ENCODE measurements around the gene C17orf113. TPM values are rescaled to one million over a fixed set of nuclear protein-coding genes. Genes with fewer than 3 reads are reported as not detected.
"Not testable (repeated sequence)": the region's sequence is repeated elsewhere in the genome, so short reads cannot be mapped to it uniquely, and the experiment has no call there.

The C17orf113 gene
- total RNA-seq, 1 donor: 0.21 TPM

- H3K4me3 ChIP-seq (ENCODE audit: low read length): peak overlapping the region; percentile 90
- H3K27me3 ChIP-seq (ENCODE audit: insufficient read depth, low read length): no peaks in the 10 kb centered on the region
- H3K4me1 ChIP-seq (ENCODE audit: insufficient read depth, low read length): peaks cover 77% of the 10 kb centered on the region
- no peaks in the 10 kb centered on the region for H3K9me3 ChIP-seq (ENCODE audit: low read depth, low read length)
Observed at GRCh38 chr17:42017866-42018200, 32.6 kb downstream of the C17orf113 start.

GRCh38 chr17:42016941-42017865 is 33.2 kb downstream of the C17orf113 start, which contains the start of gene DNAJC7:
DNAJC7 (minus strand) TSS chr17:42017439; CDS start chr17:42017416, 23 bp downstream.
- peak within 1 kb of the TSS; percentile 90 for H3K4me3 ChIP-seq (ENCODE audit: low read length)
- no peaks in the 10 kb centered on the region for H3K27me3 ChIP-seq (ENCODE audit: insufficient read depth, low read length)
- H3K4me1 ChIP-seq (ENCODE audit: insufficient read depth, low read length): peaks cover 77% of the 10 kb centered on the region
- H3K9me3 ChIP-seq (ENCODE audit: low read depth, low read length): no peaks in the 10 kb centered on the region

DNA sequence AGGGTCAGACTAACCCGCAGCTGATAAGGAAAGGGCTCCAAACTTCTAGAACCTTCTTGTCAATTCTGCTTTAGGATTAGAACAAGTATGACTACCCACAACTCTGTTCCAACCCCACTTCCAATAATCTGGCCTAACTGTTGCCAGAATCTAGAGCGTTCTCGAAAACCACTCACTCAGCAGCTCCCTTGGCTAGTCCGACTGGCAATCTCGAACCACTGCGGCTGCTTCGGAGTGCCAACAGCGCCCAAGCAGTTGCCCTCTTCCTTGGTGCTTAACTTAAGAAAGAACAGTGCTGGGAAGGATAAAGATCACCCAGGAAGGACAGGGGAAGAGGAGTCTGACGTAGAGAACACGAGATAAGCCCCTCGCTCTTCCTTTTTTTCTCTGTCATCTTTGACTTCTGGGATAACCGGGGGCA is 34.0 kb downstream of the C17orf113 start:
- H3K27me3 ChIP-seq (ENCODE audit: insufficient read depth, low read length): no peaks in the 10 kb centered on the region
- peaks cover 81% of the 10 kb centered on the region for H3K4me1 ChIP-seq (ENCODE audit: insufficient read depth, low read length)
- H3K9me3 ChIP-seq (ENCODE audit: low read depth, low read length): no peaks in the 10 kb centered on the region
- H3K4me3 ChIP-seq (ENCODE audit: low read length): peak overlapping the region; percentile 90

GRCh38 chr17:42013740-42014139 is 36.7 kb downstream of the C17orf113 start:
- H3K27me3 ChIP-seq (ENCODE audit: insufficient read depth, low read length); H3K4me3 ChIP-seq (ENCODE audit: low read length); H3K9me3 ChIP-seq (ENCODE audit: low read depth, low read length): not testable (repeated sequence)
- H3K4me1 ChIP-seq (ENCODE audit: insufficient read depth, low read length): peaks cover 89% of the 10 kb centered on the region

- H3K9me3 ChIP-seq (ENCODE audit: low read depth, low read length); H3K27me3 ChIP-seq (ENCODE audit: insufficient read depth, low read length); H3K4me3 ChIP-seq (ENCODE audit: low read length): not testable (repeated sequence)
- H3K4me1 ChIP-seq (ENCODE audit: insufficient read depth, low read length): peaks cover 82% of the 10 kb centered on the region
Observed at GRCh38 chr17:42012363-42012762, 38.0 kb downstream of the C17orf113 start.

DNA sequence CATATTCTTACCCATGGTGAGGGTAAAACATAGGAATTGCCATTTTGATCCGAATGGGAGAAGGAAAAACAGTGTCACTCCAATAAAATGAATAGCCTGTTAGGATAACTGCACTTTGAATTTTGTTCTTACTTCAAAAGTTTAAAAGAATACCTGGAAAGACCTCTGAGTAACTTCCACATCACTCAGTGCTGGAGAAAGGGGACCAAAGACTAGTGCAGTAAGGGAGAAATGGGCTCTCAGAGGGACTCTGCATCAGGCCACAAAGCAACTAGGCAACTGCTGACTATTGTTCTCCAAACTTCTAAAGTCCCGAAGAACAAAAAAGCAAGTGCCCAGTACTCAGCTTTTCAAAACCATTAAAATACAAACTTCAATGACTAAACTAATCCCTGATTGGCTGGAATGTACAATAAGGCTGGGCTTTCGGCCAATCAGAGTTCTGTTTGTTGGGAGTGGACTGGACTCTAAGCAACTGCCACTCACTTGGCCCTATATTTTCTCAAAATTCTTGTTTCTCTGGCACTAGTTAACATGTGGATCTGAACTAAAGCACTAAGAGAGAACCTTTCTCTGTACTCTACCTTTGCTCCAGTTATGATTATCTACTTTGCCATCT is 39.4 kb downstream of the C17orf113 start:
- Histone ChIP-seq H3K27me3 (ENCODE audit: insufficient read depth, low read length) (no peaks in the 10 kb centered on the region), H3K4me1 (ENCODE audit: insufficient read depth, low read length) (peaks cover 84% of the 10 kb centered on the region)

GRCh38 chr17:42010266-42010680 is 40.1 kb downstream of the C17orf113 start:
- not testable (repeated sequence) for H3K9me3 ChIP-seq (ENCODE audit: low read depth, low read length); H3K4me3 ChIP-seq (ENCODE audit: low read length); H3K27me3 ChIP-seq (ENCODE audit: insufficient read depth, low read length)
- H3K4me1 ChIP-seq (ENCODE audit: insufficient read depth, low read length): peaks cover 81% of the 10 kb centered on the region

More for the DNA sequence above, 39.4 kb downstream of the C17orf113 start:
- H3K9me3 ChIP-seq (ENCODE audit: low read depth, low read length): no peaks in the 10 kb centered on the region
- no peak overlapping the region for H3K4me3 ChIP-seq (ENCODE audit: low read length)

DNA sequence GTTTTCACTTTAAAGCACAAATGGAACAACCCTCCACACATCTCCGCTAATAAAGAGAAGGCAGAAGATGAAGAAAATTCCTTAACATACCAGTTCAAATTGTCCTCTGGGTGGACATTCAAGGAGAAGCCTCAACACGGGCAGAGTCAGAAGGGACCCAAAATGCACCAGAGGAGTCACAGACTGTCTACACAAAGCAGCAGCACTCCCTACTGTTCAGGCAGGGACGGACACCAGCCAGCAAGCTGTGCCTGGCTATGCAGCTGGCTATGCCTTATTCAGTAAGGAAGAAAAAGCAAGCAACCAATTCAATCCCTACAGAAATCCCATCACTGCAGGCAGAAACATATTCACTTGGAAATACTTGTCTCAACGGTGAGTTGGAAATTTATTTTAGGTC is 41.2 kb downstream of the C17orf113 start:
- no peaks in the 10 kb centered on the region for H3K9me3 ChIP-seq (ENCODE audit: low read depth, low read length)
- H3K4me3 ChIP-seq (ENCODE audit: low read length): no peak overlapping the region
- H3K27me3 ChIP-seq (ENCODE audit: insufficient read depth, low read length): no peaks in the 10 kb centered on the region
- peaks cover 71% of the 10 kb centered on the region for H3K4me1 ChIP-seq (ENCODE audit: insufficient read depth, low read length)

DNA sequence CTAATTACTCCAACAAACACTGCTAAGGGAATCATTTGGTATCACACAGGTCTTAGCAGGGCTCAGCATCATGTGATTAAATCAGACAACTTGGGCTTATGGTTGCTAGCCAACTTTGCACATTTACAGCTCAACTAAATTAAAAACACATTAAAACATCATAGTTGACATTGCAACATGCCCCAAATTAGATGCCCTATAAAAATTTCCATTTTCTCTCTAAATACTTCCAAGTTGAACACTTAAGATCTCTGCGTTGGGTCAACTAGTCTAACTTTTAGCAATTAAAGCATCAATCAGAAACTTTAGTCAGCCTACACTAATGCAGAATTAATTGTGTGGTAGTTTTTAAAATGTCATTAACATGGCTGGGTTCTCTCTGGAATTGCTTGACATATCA is 45.2 kb downstream of the C17orf113 start:
- H3K4me3 ChIP-seq (ENCODE audit: low read length): no peak overlapping the region
- no peaks in the 10 kb centered on the region for H3K27me3 ChIP-seq (ENCODE audit: insufficient read depth, low read length)
- no peaks in the 10 kb centered on the region for H3K9me3 ChIP-seq (ENCODE audit: low read depth, low read length)
- H3K4me1 ChIP-seq (ENCODE audit: insufficient read depth, low read length): peaks cover 44% of the 10 kb centered on the region

- no peak overlapping the region for H3K4me3 ChIP-seq (ENCODE audit: low read length)
- H3K9me3 ChIP-seq (ENCODE audit: low read depth, low read length): no peaks in the 10 kb centered on the region
- H3K27me3 ChIP-seq (ENCODE audit: insufficient read depth, low read length): no peaks in the 10 kb centered on the region
- H3K4me1 ChIP-seq (ENCODE audit: insufficient read depth, low read length): peaks cover 28% of the 10 kb centered on the region
Observed at GRCh38 chr17:42002792-42003301, 47.6 kb downstream of the C17orf113 start.

- no peaks in the 10 kb centered on the region for H3K27me3 ChIP-seq (ENCODE audit: insufficient read depth, low read length)
- H3K9me3 ChIP-seq (ENCODE audit: low read depth, low read length): no peaks in the 10 kb centered on the region
- peaks cover 26% of the 10 kb centered on the region for H3K4me1 ChIP-seq (ENCODE audit: insufficient read depth, low read length)
- H3K4me3 ChIP-seq (ENCODE audit: low read length): no peak overlapping the region
Observed at GRCh38 chr17:42002175-42002791, 48.1 kb downstream of the C17orf113 start.

DNA sequence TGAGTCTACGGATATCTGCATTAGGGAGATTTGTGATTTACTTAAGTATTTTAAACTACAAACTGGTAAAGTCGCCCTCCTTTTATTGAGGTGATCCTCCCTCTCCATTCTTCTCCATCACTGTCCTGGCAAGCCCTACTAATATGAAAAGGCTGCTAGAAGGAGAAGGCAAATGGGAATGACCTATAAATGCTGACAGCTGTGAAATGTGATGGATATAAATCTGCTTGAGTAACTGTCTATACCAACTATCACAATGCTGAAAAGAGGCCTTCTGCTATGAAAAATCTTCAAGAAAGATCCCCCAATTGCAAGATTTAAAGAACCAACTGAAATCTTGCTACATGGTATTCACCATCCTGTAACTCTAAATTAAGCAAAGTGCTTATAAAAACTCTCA is 48.7 kb downstream of the C17orf113 start:
- no peaks in the 10 kb centered on the region for H3K27me3 ChIP-seq (ENCODE audit: insufficient read depth, low read length)
- H3K4me1 ChIP-seq (ENCODE audit: insufficient read depth, low read length): peaks cover 27% of the 10 kb centered on the region
- no peaks in the 10 kb centered on the region for H3K9me3 ChIP-seq (ENCODE audit: low read depth, low read length)
- H3K4me3 ChIP-seq (ENCODE audit: low read length): no peak overlapping the region

DNA sequence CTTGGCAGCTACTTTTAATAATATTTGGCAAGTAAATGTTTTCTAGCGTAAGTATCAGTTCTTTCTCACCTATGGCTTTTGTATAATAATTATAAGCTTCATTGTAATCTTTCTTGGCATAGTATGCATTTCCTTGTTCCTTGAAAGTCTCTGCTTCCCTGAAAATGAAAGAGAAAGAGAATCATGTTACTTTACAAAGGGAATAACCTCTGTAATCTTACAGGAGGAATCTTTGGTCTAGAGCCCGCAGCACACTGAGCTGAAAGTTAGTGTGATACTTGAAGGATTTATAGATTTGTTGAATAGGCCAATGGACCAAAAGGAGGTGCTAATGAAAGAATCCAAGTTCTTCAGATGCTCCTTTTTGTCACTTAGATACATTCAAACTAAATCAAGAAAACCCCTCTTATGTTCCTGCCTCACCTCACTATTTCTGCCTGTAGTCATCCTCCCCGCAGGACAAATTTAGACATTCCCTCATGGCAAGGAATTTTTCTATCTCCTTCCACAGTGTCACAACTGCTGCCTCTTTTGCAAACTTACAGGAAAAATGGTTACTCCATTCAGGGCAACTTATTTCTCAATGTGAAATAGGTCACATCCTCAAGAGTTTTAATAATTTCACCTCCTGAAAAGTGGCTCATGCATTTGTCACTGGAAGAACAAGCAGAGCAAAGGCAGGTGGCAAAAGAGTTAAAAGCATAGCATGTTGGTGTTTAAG is 49.8 kb downstream of the C17orf113 start:
- no peak overlapping the region for H3K4me3 ChIP-seq (ENCODE audit: low read length)
- no peaks in the 10 kb centered on the region for H3K27me3 ChIP-seq (ENCODE audit: insufficient read depth, low read length)
- H3K9me3 ChIP-seq (ENCODE audit: low read depth, low read length): no peaks in the 10 kb centered on the region
- peaks cover 21% of the 10 kb centered on the region for H3K4me1 ChIP-seq (ENCODE audit: insufficient read depth, low read length)

DNA sequence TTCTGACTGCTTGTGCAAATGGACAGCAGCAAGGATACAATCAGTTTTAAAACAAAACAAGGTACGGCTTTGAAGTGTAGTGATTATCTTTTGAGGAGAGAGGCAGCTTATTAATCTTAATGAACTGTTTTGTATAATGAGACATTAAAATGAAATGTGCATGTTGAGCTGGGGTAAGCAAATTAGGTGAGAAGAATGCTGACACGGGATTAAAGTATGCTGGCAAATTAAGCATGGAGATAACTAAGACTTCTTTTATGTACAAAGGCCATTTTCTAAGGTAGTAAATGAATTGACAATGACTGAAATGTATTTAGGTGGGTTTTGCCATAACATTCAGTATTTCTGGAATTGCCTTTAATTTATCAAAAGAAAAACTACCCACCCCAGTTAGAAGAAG is 51.9 kb downstream of the C17orf113 start:
- H3K27me3 ChIP-seq (ENCODE audit: insufficient read depth, low read length): no peaks in the 10 kb centered on the region
- H3K4me1 ChIP-seq (ENCODE audit: insufficient read depth, low read length): peaks cover 21% of the 10 kb centered on the region
- no peak overlapping the region for H3K4me3 ChIP-seq (ENCODE audit: low read length)
- H3K9me3 ChIP-seq (ENCODE audit: low read depth, low read length): no peaks in the 10 kb centered on the region

DNA sequence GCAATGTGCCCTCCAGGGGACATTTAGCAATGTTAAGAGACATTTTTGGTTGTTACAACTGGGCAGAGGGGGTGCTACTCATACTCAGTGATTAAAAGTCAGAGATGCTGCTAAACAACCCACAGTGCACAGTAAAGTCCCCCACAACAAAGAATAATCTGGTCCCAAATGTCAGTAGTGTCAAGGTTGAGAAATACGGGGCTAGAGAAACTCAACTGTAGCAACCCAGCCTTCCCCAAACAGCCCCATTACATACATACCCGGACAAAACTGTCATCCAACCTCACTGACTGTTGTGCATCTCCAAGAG is 53.6 kb downstream of the C17orf113 start:
- Histone ChIP-seq H3K27me3 (ENCODE audit: insufficient read depth, low read length) (no peaks in the 10 kb centered on the region), H3K4me3 (ENCODE audit: low read length) (no peak overlapping the region), H3K9me3 (ENCODE audit: low read depth, low read length) (no peaks in the 10 kb centered on the region), H3K4me1 (ENCODE audit: insufficient read depth, low read length) (peaks cover 7% of the 10 kb centered on the region)

All from mononuclear cell (primary cell).